ENCODE data around the gene OBSCN.

The OBSCN gene

GRCh38 chr1:228359613-228360532 is 152.0 kb downstream of the OBSCN start:
- no peak overlapping the region for H3K27ac ChIP-seq
- TF ChIP-seq ZFX (IDR thresholded peaks at IDR 0.05; ENCODE audit: borderline replicate concordance) (no peak), CTCF (IDR thresholded peaks at IDR 0.05) (no peak)

DNA sequence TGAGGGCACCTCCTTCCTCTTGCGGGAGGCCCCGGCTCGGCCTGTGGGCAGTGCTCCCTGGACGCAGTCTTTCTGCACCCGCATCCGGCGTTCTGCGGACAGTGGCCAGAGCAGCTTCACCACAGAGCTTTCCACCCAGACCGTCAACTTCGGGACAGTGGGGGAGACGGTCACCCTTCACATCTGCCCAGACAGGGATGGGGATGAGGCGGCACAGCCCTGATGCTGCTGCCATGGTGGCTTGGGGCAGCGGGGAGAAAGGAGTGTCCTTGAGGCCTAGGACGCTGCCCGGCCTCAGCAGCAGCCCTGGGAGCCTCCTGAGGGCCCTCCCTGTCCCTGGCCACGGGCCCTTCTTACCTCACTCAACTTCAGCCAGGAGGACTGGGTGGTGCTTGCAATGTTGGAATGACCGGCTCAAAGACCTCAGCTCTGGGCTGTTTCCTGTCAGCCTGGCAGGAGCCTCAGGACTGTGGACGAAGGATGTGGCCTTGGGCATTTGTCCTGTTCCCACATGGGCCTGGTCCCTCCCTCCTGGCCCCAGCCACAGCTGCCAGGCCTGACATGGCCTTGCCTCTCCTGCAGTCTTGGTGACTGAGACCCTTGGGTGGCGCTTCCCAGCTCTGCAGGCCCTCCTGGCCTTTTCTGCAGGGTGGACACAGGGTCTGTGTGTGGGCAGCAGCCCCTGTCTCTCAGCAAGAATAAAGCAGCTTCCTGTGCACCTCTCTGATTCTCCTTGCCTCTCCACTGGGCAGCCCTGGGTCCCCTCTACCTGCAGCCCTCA is 152.9 kb downstream of the OBSCN start:
- no peak for TF ChIP-seq ZFX (IDR thresholded peaks at IDR 0.05; ENCODE audit: borderline replicate concordance)
- TF ChIP-seq CTCF (IDR thresholded peaks at IDR 0.05), result no peak
- H3K27ac ChIP-seq, result no peak overlapping the region

- TF ChIP-seq ZFX (IDR thresholded peaks at IDR 0.05; ENCODE audit: borderline replicate concordance) (no peak), CTCF (IDR thresholded peaks at IDR 0.05) (no peak)
- no peak overlapping the region for H3K27ac ChIP-seq
Measured at GRCh38 chr1:228361314-228362140, 153.7 kb downstream of the OBSCN start.

DNA sequence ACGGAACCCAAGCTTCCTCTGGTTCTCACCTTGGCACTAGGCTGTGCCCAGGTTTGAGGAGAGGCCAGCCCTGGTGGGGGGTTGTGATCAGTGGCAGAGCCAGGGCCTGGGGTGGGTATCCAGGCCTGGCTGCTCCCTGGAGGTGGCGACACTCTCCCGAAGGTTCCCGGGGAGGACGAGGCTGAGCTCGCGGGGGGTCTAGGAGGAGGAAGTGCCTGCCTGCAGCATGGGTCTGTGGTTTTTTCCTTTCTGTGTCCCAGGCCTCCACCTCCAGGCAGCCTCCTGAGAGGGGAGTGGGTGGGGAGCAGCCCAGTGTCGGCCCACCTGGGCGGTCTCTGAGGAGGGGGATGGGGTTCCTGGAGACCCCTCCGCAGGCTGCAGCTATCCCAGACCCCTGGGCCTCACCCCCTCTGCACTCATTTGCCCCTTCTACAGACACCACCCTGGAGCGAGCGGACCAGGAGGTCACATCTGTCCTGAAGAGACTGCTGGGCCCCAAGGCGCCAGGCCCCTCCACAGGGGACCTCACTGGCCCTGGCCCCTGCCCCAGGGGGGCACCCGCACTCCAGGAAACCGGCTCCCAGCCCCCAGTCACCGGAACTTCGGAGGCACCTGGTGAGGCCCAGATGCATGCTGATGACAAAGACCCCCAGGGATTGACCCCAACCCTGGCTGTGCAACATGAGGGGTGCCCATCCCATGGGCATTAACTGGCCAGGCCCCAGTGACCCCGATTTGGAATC is 154.5 kb downstream of the OBSCN start:
- TF ChIP-seq CTCF (IDR thresholded peaks at IDR 0.05) (no peak), ZFX (IDR thresholded peaks at IDR 0.05; ENCODE audit: borderline replicate concordance) (no peak)
- no peak overlapping the region for H3K27ac ChIP-seq

DNA sequence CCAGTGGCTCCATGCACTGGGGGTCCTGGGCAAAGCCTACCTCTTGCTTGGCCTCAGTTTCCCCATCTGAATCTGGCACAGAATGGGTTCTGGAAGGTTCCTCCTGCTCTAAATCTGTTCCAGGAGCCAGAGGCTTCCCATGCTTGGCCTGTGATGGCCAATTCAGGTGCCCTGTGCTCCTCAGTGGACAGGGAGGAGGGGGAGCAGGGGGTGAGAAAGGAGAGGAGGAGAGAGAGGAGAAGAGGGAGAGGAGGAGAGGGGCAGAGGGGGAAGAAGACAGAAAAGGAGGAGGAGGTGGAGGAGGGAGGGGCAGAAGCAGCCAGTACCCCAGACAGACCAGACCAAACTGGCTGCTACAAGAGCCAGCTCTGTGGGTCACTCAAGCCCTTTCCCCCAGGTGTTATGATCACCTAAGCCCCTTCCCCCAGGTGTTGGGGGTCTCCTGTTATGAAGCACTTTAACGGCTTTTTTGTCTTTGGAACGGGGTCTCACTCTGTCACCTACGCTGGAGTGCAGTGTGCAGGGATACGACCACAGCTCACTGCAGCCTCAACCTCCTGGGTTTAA is 155.1 kb downstream of the OBSCN start:
- H3K27ac ChIP-seq, result no peak overlapping the region
- TF ChIP-seq CTCF (IDR thresholded peaks at IDR 0.05), result no peak

GRCh38 chr1:228363686-228364067 is 155.8 kb downstream of the OBSCN start:
- no peak overlapping the region for H3K27ac ChIP-seq
- TF ChIP-seq ZFX (IDR thresholded peaks at IDR 0.05; ENCODE audit: borderline replicate concordance) (no peak), CTCF (IDR thresholded peaks at IDR 0.05) (no peak)

Measured in 22Rv1 (cell line).